HepG2 (cell line): ENCODE data around the gene GUK1. TPM values are rescaled to one million over a fixed set of nuclear protein-coding genes. Genes with fewer than 3 reads are reported as not detected.

Experiments used
- AHDC1 ChIP-seq: sonication (generic); formaldehyde crosslinking; IDR thresholded peaks from 2 replicates; pipeline ENCODE4 v1.5.1; 2020; ENCODE audit warnings: mild to moderate bottlenecking, missing genetic modification reagents, borderline replicate concordance
- JDP2 ChIP-seq: sonication (generic); formaldehyde crosslinking; IDR thresholded peaks from 2 replicates; pipeline ENCODE4 v1.8.1; 2022; ENCODE audit warnings: missing genetic modification reagents, borderline replicate concordance
- MNT ChIP-seq: fragments of 450-650 bp; IDR thresholded peaks from 2 replicates; pipeline ENCODE4 v1.6.1; 2016
- TIGD3 ChIP-seq: sonication (generic); formaldehyde crosslinking; IDR thresholded peaks from 2 replicates; pipeline ENCODE4 v1.5.1; 2020; ENCODE audit warnings: mild to moderate bottlenecking, missing genetic modification reagents, borderline replicate concordance
- ZNF407 ChIP-seq: sonication (generic); formaldehyde crosslinking; IDR thresholded peaks from one replicate; pipeline ENCODE4 v1.5.1; 2020; ENCODE audit warnings: mild to moderate bottlenecking, missing genetic modification reagents; ENCODE audit errors: not compliant biosample characterization
- polyA plus RNA-seq, 8 experiments: library from polyadenylated mRNA; depleted of rRNA in 3 of 8; stranded (reverse) in 7 of 8; unstranded in 1 of 8; fragments of >200 nt; fragmentation: Illumina TruSeq in 4 of 8; extraction: Trizol in 4 of 8; gene quantifications; 2 replicates each; pipeline versions ENCODE4 v1.2.1 to v1.2.3, GENCODE V29; 2011 to 2016; ENCODE audit warnings: low read depth in 4 of 8, missing spikeins in 1 of 8, mixed read lengths in 1 of 8; ENCODE audit not compliant: insufficient read depth in 1 of 8
- total RNA-seq, 5 experiments: library from RNA; depleted of rRNA; stranded (reverse); fragments of >200 nt; fragmentation: Illumina TruSeq; extraction: Trizol; gene quantifications; 2 replicates each; pipeline ENCODE4 v1.2.3, GENCODE V29; 2016; ENCODE audit warnings: low read depth in 1 of 5
- TF ChIP-seq, protein P1 (sequence below): sonication (generic); formaldehyde crosslinking; IDR thresholded peaks from 2 replicates; pipeline ENCODE4 v1.4.0; 2020; ENCODE audit warnings: missing genetic modification reagents, borderline replicate concordance

Gene GUK1
- total and polyA plus RNA-seq, 2 of the 13 experiments (the other 11 are each of a cell fraction or from before 2014, with no cell fraction given) = 116 to 154 TPM

DNA sequence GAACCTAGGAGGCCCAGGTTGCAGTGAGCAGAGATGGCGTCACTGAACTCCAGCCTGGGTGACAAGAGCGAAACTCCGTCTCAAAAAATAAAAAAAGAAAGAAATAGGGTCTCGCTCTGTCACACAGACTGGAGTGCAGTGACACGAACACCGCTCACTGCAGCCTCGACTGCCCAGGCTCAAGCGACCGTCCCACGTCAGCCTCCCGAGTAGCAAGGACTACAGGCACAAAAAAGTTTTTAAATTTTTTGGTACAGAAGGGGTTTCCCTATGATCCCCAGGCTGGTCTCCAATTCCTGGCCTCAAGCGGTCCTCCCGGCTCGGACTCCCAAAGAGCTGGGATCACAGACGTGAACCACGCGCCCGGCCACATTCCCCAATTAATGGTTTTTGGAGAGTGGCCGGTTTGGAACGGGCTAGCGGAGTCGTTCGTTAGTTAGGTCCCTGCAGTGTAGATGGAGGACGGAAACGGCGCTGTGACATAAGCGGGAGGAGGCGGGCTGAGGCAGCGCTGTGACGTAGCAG is 611 bp upstream of the GUK1 start (continued):
- TF ChIP-seq ZNF407 = no peak
- peak; percentile 43; the same call in 1 of the 2 replicates for TF ChIP-seq AHDC1 (CRISPR knock-in tag)
- TF ChIP-seq, protein P1, sequence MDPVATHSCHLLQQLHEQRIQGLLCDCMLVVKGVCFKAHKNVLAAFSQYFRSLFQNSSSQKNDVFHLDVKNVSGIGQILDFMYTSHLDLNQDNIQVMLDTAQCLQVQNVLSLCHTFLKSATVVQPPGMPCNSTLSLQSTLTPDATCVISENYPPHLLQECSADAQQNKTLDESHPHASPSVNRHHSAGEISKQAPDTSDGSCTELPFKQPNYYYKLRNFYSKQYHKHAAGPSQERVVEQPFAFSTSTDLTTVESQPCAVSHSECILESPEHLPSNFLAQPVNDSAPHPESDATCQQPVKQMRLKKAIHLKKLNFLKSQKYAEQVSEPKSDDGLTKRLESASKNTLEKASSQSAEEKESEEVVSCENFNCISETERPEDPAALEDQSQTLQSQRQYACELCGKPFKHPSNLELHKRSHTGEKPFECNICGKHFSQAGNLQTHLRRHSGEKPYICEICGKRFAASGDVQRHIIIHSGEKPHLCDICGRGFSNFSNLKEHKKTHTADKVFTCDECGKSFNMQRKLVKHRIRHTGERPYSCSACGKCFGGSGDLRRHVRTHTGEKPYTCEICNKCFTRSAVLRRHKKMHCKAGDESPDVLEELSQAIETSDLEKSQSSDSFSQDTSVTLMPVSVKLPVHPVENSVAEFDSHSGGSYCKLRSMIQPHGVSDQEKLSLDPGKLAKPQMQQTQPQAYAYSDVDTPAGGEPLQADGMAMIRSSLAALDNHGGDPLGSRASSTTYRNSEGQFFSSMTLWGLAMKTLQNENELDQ (CRISPR knock-in tag) = no peak
- TF ChIP-seq TIGD3 (CRISPR knock-in tag) = no peak
- no peak for TF ChIP-seq MNT
- no peak for TF ChIP-seq JDP2 (CRISPR knock-in tag)
